HEK293 (cell line): ENCODE data around the gene HS3ST5.

Experiments used
- CTCF ChIA-PET: fragments of 350-600 bp; formaldehyde crosslinking; extraction: SDS; loops from one replicate; lab custom pipeline; 2021; ENCODE audit warnings: antibody characterized with exemption; lab: Yijun Ruan, JAX
- POLR2A ChIA-PET: fragments of 300-600 bp; formaldehyde crosslinking; extraction: SDS; loops from one replicate; lab custom pipeline; 2020; ENCODE audit warnings: antibody characterized with exemption, inconsistent platforms; lab: Yijun Ruan, JAX
- H3K27ac ChIP-seq: fragments of 200-500 bp; sonication (Bioruptor generic); 2 replicates; pipeline ENCODE4 v1.5.1; 2014; ENCODE audit warnings: low read depth, low read length, control low read depth, inconsistent platforms; ENCODE audit errors: extremely low read depth
- H3K36me3 ChIP-seq, 2 experiments: fragments of 200-500 bp in 1 of 2; sonication (Bioruptor generic) in 1 of 2; 1 replicate in 1 of 2; 2 replicates in 1 of 2; pipeline ENCODE4 v1.5.1; 2014 to 2017; ENCODE audit warnings: inconsistent platforms in 2 of 2, low read length in 2 of 2; ENCODE audit not compliant: control insufficient read depth in 2 of 2, insufficient read depth in 1 of 2
- H3K4me1 ChIP-seq: fragments of 200-500 bp; sonication (Bioruptor generic); 2 replicates; pipeline ENCODE4 v1.5.1; 2014; ENCODE audit warnings: mild to moderate bottlenecking, low read length, inconsistent platforms; ENCODE audit not compliant: control insufficient read depth, insufficient read depth
- H3K4me3 ChIP-seq: 2 replicates; pipeline ENCODE4 v1.5.1; 2011; ENCODE audit warnings: low read depth, mild to moderate bottlenecking, control low read depth, low read length, moderate library complexity
- H3K9me3 ChIP-seq: fragments of 200-500 bp; sonication (Bioruptor generic); 2 replicates; pipeline ENCODE4 v1.5.1; 2014; ENCODE audit warnings: low read depth, low read length, inconsistent platforms; ENCODE audit not compliant: control insufficient read depth, insufficient read depth
- BCL11A ChIP-seq: fragments of 450-650 bp; formaldehyde crosslinking; IDR thresholded peaks from 2 replicates; pipeline ENCODE4 v1.5.1; 2016; ENCODE audit warnings: low read depth, missing biosample characterization, missing genetic modification characterization
- CTCF ChIP-seq: fragments of 450-650 bp; formaldehyde crosslinking; IDR thresholded peaks from 2 replicates; pipeline ENCODE4 v1.5.1; 2016; ENCODE audit warnings: missing biosample characterization, missing genetic modification characterization
- GLI2 ChIP-seq: fragments of 450-650 bp; formaldehyde crosslinking; IDR thresholded peaks from 2 replicates; pipeline ENCODE4; 2017; ENCODE audit warnings: missing biosample characterization, missing genetic modification characterization, low read depth, borderline replicate concordance
- OSR2 ChIP-seq: fragments of 450-650 bp; formaldehyde crosslinking; IDR thresholded peaks from 2 replicates; pipeline ENCODE4 v1.5.1; 2016; ENCODE audit warnings: missing biosample characterization, missing genetic modification characterization
- PRDM1 ChIP-seq: fragments of 450-650 bp; formaldehyde crosslinking; IDR thresholded peaks from 2 replicates; pipeline ENCODE4; 2016; ENCODE audit warnings: missing biosample characterization, missing genetic modification characterization
- PRDM6 ChIP-seq: fragments of 450-650 bp; formaldehyde crosslinking; IDR thresholded peaks from 2 replicates; pipeline ENCODE4 v1.5.1; 2017; ENCODE audit warnings: missing biosample characterization, missing genetic modification characterization
- SP2 ChIP-seq: fragments of 450-650 bp; formaldehyde crosslinking; IDR thresholded peaks from 2 replicates; pipeline ENCODE4 v1.5.1; 2016; ENCODE audit warnings: missing biosample characterization, missing genetic modification characterization
- YY2 ChIP-seq: fragments of 450-650 bp; formaldehyde crosslinking; IDR thresholded peaks from 2 replicates; pipeline ENCODE4 v1.5.1; 2016; ENCODE audit warnings: missing biosample characterization, missing genetic modification characterization
- ZBTB11 ChIP-seq: fragments of 450-650 bp; formaldehyde crosslinking; conservative IDR thresholded peaks from 2 replicates; pipeline ENCODE4 v1.5.1; 2016; ENCODE audit warnings: low read depth, missing biosample characterization, missing genetic modification characterization
- ZBTB8A ChIP-seq: fragments of 450-650 bp; formaldehyde crosslinking; IDR thresholded peaks from 2 replicates; pipeline ENCODE4 v1.5.1; 2016; ENCODE audit warnings: missing biosample characterization, missing genetic modification characterization
- ZIC2 ChIP-seq: fragments of 450-650 bp; formaldehyde crosslinking; IDR thresholded peaks from 2 replicates; pipeline ENCODE4 v1.5.1; 2016; ENCODE audit warnings: missing biosample characterization, missing genetic modification characterization
- ZNF311 ChIP-seq: fragments of 450-650 bp; formaldehyde crosslinking; IDR thresholded peaks from 2 replicates; pipeline ENCODE4 v1.5.1; 2017; ENCODE audit warnings: missing biosample characterization, missing genetic modification characterization, borderline replicate concordance
- ZNF324 ChIP-seq: fragments of 450-650 bp; formaldehyde crosslinking; IDR thresholded peaks from 2 replicates; pipeline ENCODE4 v1.5.1; 2016; ENCODE audit warnings: missing biosample characterization, missing genetic modification characterization
- ZNF335 ChIP-seq: fragments of 450-650 bp; formaldehyde crosslinking; conservative IDR thresholded peaks from 2 replicates; pipeline ENCODE4 v1.5.1; 2016; ENCODE audit warnings: missing biosample characterization, missing genetic modification characterization
- ZNF341 ChIP-seq: fragments of 450-650 bp; formaldehyde crosslinking; IDR thresholded peaks from 2 replicates; pipeline ENCODE4; 2016; ENCODE audit warnings: low read depth, missing biosample characterization, missing genetic modification characterization
- ZNF423 ChIP-seq: fragments of 450-650 bp; formaldehyde crosslinking; IDR thresholded peaks from 2 replicates; pipeline ENCODE4 v1.5.1; 2016; ENCODE audit warnings: missing biosample characterization, missing genetic modification characterization
- ZNF473 ChIP-seq: fragments of 450-650 bp; formaldehyde crosslinking; IDR thresholded peaks from 2 replicates; pipeline ENCODE4 v1.5.1; 2017; ENCODE audit warnings: missing biosample characterization, missing genetic modification characterization
- ZNF501 ChIP-seq: fragments of 450-650 bp; formaldehyde crosslinking; IDR thresholded peaks from 2 replicates; pipeline ENCODE4 v1.5.1; 2016; ENCODE audit warnings: missing biosample characterization, missing genetic modification characterization
- ZNF548 ChIP-seq: fragments of 450-650 bp; formaldehyde crosslinking; IDR thresholded peaks from 2 replicates; pipeline ENCODE4 v1.5.1; 2016; ENCODE audit warnings: missing biosample characterization, missing genetic modification characterization
- ZNF561 ChIP-seq: fragments of 450-650 bp; IDR thresholded peaks from 2 replicates; pipeline ENCODE4 v1.5.1; 2018; ENCODE audit warnings: missing biosample characterization, missing genetic modification characterization, borderline replicate concordance
- ZNF624 ChIP-seq: fragments of 450-650 bp; formaldehyde crosslinking; IDR thresholded peaks from 2 replicates; pipeline ENCODE4 v1.5.1; 2017; ENCODE audit warnings: missing biosample characterization, missing genetic modification characterization
- ZNF692 ChIP-seq: fragments of 450-650 bp; formaldehyde crosslinking; IDR thresholded peaks from 2 replicates; pipeline ENCODE4 v1.5.1; 2016; ENCODE audit warnings: missing biosample characterization, missing genetic modification characterization
- ZNF768 ChIP-seq: fragments of 450-650 bp; formaldehyde crosslinking; IDR thresholded peaks from 2 replicates; pipeline ENCODE4 v1.5.1; 2018; ENCODE audit warnings: missing biosample characterization, mild to moderate bottlenecking, missing genetic modification characterization
- ZSCAN16 ChIP-seq: fragments of 450-650 bp; formaldehyde crosslinking; IDR thresholded peaks from 2 replicates; pipeline ENCODE4 v1.5.1; 2016; ENCODE audit warnings: missing biosample characterization, missing genetic modification characterization
- ZSCAN18 ChIP-seq: fragments of 450-650 bp; formaldehyde crosslinking; IDR thresholded peaks from 2 replicates; pipeline ENCODE4 v1.5.1; 2016; ENCODE audit warnings: missing biosample characterization, missing genetic modification characterization
- ZSCAN4 ChIP-seq: fragments of 450-650 bp; formaldehyde crosslinking; IDR thresholded peaks from 2 replicates; pipeline ENCODE4 v1.5.1; 2017; ENCODE audit warnings: missing biosample characterization, missing genetic modification characterization

Gene HS3ST5

GRCh38 chr6:114342826-114343781 is at the start of gene HS3ST5:
TSS of gene HS3ST5 (minus strand) at chr6:114343023. CDS start at chr6:114062845, 280,178 bp downstream.
- Histone ChIP-seq H3K4me3 (peak within 1 kb of the TSS; percentile 86), H3K27ac (peak within 1 kb of the TSS; percentile 61; the same call in 1 of the 2 replicates), H3K9me3 (no peaks in the 10 kb centered on the region), H3K36me3 (no peaks in the 10 kb centered on the region), H3K4me1 (peaks cover 13% of the 10 kb centered on the region)
- POLR2A ChIA-PET, result interaction anchor here (0.7 to 1.3 kb wide), 3 partner anchors 10 to 109 kb away, joined by 3 read pairs; no protein-coding TSS in a partner anchor
- CTCF ChIA-PET, result interaction anchor here (0.5 to 1.8 kb wide), 16 partner anchors 10 to 681 kb away, joined by 3 to 9 read pairs (median 3); no protein-coding TSS in a partner anchor
- TF ChIP-seq ZNF335 (tag by site-specific recombination) (peak; percentile 82), ZBTB11 (tag by site-specific recombination) (peak; percentile 46; the same call in 1 of the 2 replicates), BCL11A (tag by site-specific recombination) (no peak), PRDM1 (no peak), PRDM6 (tag by site-specific recombination) (no peak), ZSCAN4 (tag by site-specific recombination) (no peak), ZNF324 (peak; percentile 52; the same call in 1 of the 2 replicates), ZNF423 (tag by site-specific recombination) (no peak), ZSCAN18 (tag by site-specific recombination) (no peak), ZNF692 (tag by site-specific recombination) (no peak), ZNF501 (tag by site-specific recombination) (peak; percentile 50; the same call in 1 of the 2 replicates), SP2 (tag by site-specific recombination) (peak; percentile 44), GLI2 (tag by site-specific recombination) (no peak), OSR2 (tag by site-specific recombination) (no peak), CTCF (tag by site-specific recombination) (peak; percentile 74), ZNF768 (tag by site-specific recombination) (no peak), YY2 (tag by site-specific recombination) (no peak), ZSCAN16 (tag by site-specific recombination) (no peak), ZNF561 (tag by site-specific recombination) (no peak), ZIC2 (peak; percentile 79), ZNF473 (tag by site-specific recombination) (no peak), ZNF624 (no peak), ZNF341 (tag by site-specific recombination) (peak; percentile 18; the same call in 1 of the 2 replicates), ZNF311 (tag by site-specific recombination) (no peak), ZNF548 (tag by site-specific recombination) (no peak), ZBTB8A (tag by site-specific recombination) (peak; percentile 67)
